ENCODE results near the gene BRD4.

BRD4 gene

GRCh38 chr19:15372470-15372869 lies 40.1 kb upstream of the BRD4 start:
- H3K4me2 ChIP-seq (ENCODE audit: low read length): no peak overlapping the region
- H3K9me2 ChIP-seq (replicated peaks; ENCODE audit: control insufficient read depth, low read length): no peaks in the 10 kb centered on the region
- H3K9me3 ChIP-seq (ENCODE audit: control insufficient read depth, insufficient read depth, low read length): no peaks in the 10 kb centered on the region
- no peak overlapping the region for H3K27ac ChIP-seq (ENCODE audit: low read depth, low read length)
- TF ChIP-seq EZH2phosphoT487 (IDR thresholded peaks at IDR 0.05; ENCODE audit: borderline replicate concordance, low read length) (no peak), CTCF (IDR thresholded peaks at IDR 0.05; ENCODE audit: low read depth, low read length, poor library complexity, severe bottlenecking) (no peak)
- H3K27me3 ChIP-seq (ENCODE audit: control insufficient read depth, low read length): no peaks in the 10 kb centered on the region
- peaks cover 63% of the 10 kb centered on the region for H3K79me2 ChIP-seq (ENCODE audit: control insufficient read depth, low read length)
- H3K4me3 ChIP-seq (ENCODE audit: low read length): no peak overlapping the region
- no peaks in the 10 kb centered on the region for H3F3A ChIP-seq (ENCODE audit: control insufficient read depth, insufficient read depth)
- peaks cover 14% of the 10 kb centered on the region for H3K4me1 ChIP-seq (ENCODE audit: control insufficient read depth, low read length)
- H4K20me1 ChIP-seq (ENCODE audit: control insufficient read depth, insufficient read depth, low read depth, low read length): peaks cover 21% of the 10 kb centered on the region; the same call in 1 of the 2 replicates
- H3K36me3 ChIP-seq (ENCODE audit: control insufficient read depth, low read length): peaks cover 93% of the 10 kb centered on the region

GRCh38 chr19:15371786-15372380 lies 39.5 kb upstream of the BRD4 start:
- H4K20me1 ChIP-seq (ENCODE audit: control insufficient read depth, insufficient read depth, low read depth, low read length): peaks cover 17% of the 10 kb centered on the region; the same call in 1 of the 2 replicates
- peaks cover 94% of the 10 kb centered on the region for H3K36me3 ChIP-seq (ENCODE audit: control insufficient read depth, low read length)
- no peak overlapping the region for H3K4me3 ChIP-seq (ENCODE audit: low read length)
- H3K9me2 ChIP-seq (replicated peaks; ENCODE audit: control insufficient read depth, low read length): no peaks in the 10 kb centered on the region
- TF ChIP-seq CTCF (IDR thresholded peaks at IDR 0.05; ENCODE audit: low read depth, low read length, poor library complexity, severe bottlenecking): no peak
- no peak for TF ChIP-seq EZH2phosphoT487 (IDR thresholded peaks at IDR 0.05; ENCODE audit: borderline replicate concordance, low read length)
- peaks cover 8% of the 10 kb centered on the region for H3K4me1 ChIP-seq (ENCODE audit: control insufficient read depth, low read length)
- H3K9me3 ChIP-seq (ENCODE audit: control insufficient read depth, insufficient read depth, low read length): no peaks in the 10 kb centered on the region
- no peak overlapping the region for H3K4me2 ChIP-seq (ENCODE audit: low read length)
- no peak overlapping the region for H3K27ac ChIP-seq (ENCODE audit: low read depth, low read length)
- no peaks in the 10 kb centered on the region for H3K27me3 ChIP-seq (ENCODE audit: control insufficient read depth, low read length)
- H3F3A ChIP-seq (ENCODE audit: control insufficient read depth, insufficient read depth): no peaks in the 10 kb centered on the region
- H3K79me2 ChIP-seq (ENCODE audit: control insufficient read depth, low read length): peaks cover 57% of the 10 kb centered on the region

- H3K79me2 ChIP-seq (ENCODE audit: control insufficient read depth, low read length): peaks cover 49% of the 10 kb centered on the region
- H3F3A ChIP-seq (ENCODE audit: control insufficient read depth, insufficient read depth): no peaks in the 10 kb centered on the region
- no peak overlapping the region for H3K4me2 ChIP-seq (ENCODE audit: low read length)
- H3K4me3 ChIP-seq (ENCODE audit: low read length): no peak overlapping the region
- H3K9me3 ChIP-seq (ENCODE audit: control insufficient read depth, insufficient read depth, low read length): no peaks in the 10 kb centered on the region
- no peaks in the 10 kb centered on the region for H3K9me2 ChIP-seq (replicated peaks; ENCODE audit: control insufficient read depth, low read length)
- H3K27me3 ChIP-seq (ENCODE audit: control insufficient read depth, low read length): no peaks in the 10 kb centered on the region
- peaks cover under 1% of the 10 kb centered on the region; the same call in 1 of the 2 replicates for H3K4me1 ChIP-seq (ENCODE audit: control insufficient read depth, low read length)
- H3K27ac ChIP-seq (ENCODE audit: low read depth, low read length): no peak overlapping the region
- peaks cover 92% of the 10 kb centered on the region for H3K36me3 ChIP-seq (ENCODE audit: control insufficient read depth, low read length)
- TF ChIP-seq EZH2phosphoT487 (IDR thresholded peaks at IDR 0.05; ENCODE audit: borderline replicate concordance, low read length) (no peak), CTCF (IDR thresholded peaks at IDR 0.05; ENCODE audit: low read depth, low read length, poor library complexity, severe bottlenecking) (no peak)
- H4K20me1 ChIP-seq (ENCODE audit: control insufficient read depth, insufficient read depth, low read depth, low read length): peaks cover 14% of the 10 kb centered on the region; the same call in 1 of the 2 replicates
These were observed 38.8 kb upstream of the BRD4 start for GRCh38 chr19:15371119-15371518.

All from DOHH2 (cell line).